PC-3 (cell line): ENCODE results near the gene EP400. TPM values are rescaled to one million over a fixed set of nuclear protein-coding genes. Genes with fewer than 3 reads are reported as not detected.

Source experiments
- ATAC-seq: fragments of 200-7000 bp; cut with Tn5 transposase; 2 replicates; pipeline ENCODE4 v1.9.1; 2020; ENCODE audit warnings: mild to moderate bottlenecking, moderate library complexity
- BruUV-seq: library from RNA; stranded (reverse); fragments of 400-500 nt; replicated peaks from 2 replicates; lab custom pipeline; 2021; lab: Mats Ljungman, UMichigan
- CTCF ChIA-PET: fragments of 300-600 bp; sonication (Branson Sonifier 250); formaldehyde crosslinking; loops from one replicate; lab custom pipeline; 2022; ENCODE audit warnings: antibody characterized with exemption; lab: Charles Lee
- POLR2A ChIA-PET: fragments of 300-600 bp; sonication (Branson Sonifier 250); formaldehyde crosslinking; loops from one replicate; lab custom pipeline; 2022; ENCODE audit warnings: antibody characterized with exemption; ENCODE audit not compliant: unreplicated experiment; lab: Charles Lee
- DNase-seq: peaks from one replicate; pipeline ENCODE4 v3.0.0-alpha.2; 2015
- H2AFZ ChIP-seq: fragments of 300-600 bp; sonication (generic); 2 replicates; pipeline ENCODE4 v1.6.0; 2016; ENCODE audit warnings: antibody characterized with exemption, low read length
- H3F3A ChIP-seq: fragments of 300-600 bp; sonication (generic); one replicate; pipeline ENCODE4 v1.6.0; 2017; ENCODE audit warnings: antibody characterized with exemption, low read length, control low read depth, mild to moderate bottlenecking; ENCODE audit not compliant: unreplicated experiment
- H3K27ac ChIP-seq: fragments of 300-600 bp; sonication (generic); 2 replicates; pipeline ENCODE4 v1.5.1; 2016; ENCODE audit warnings: mild to moderate bottlenecking, low read length
- H3K27me3 ChIP-seq: fragments of 300-600 bp; sonication (generic); 2 replicates; pipeline ENCODE4 v1.6.1; 2016; ENCODE audit warnings: low read length, mixed read lengths
- H3K36me3 ChIP-seq: fragments of 300-600 bp; sonication (generic); 2 replicates; pipeline ENCODE4 v1.6.1; 2016; ENCODE audit warnings: low read depth, mixed run types, low read length, mixed read lengths
- H3K4me1 ChIP-seq: fragments of 300-600 bp; sonication (generic); 2 replicates; pipeline ENCODE4 v1.5.1; 2016; ENCODE audit warnings: low read length; ENCODE audit not compliant: insufficient read depth
- H3K4me2 ChIP-seq: fragments of 300-600 bp; sonication (generic); 2 replicates; pipeline ENCODE4 v1.6.0; 2016; ENCODE audit warnings: low read length
- H3K4me3 ChIP-seq: fragments of 300-600 bp; sonication (generic); 2 replicates; pipeline ENCODE4 v1.5.1; 2016; ENCODE audit warnings: mild to moderate bottlenecking, low read length, mixed read lengths
- H3K79me2 ChIP-seq: fragments of 300-600 bp; sonication (generic); 2 replicates; pipeline ENCODE4 v1.6.1; 2017; ENCODE audit warnings: low read length, mixed read lengths
- H3K9ac ChIP-seq: fragments of 300-600 bp; sonication (generic); 2 replicates; pipeline ENCODE4 v1.6.0; 2016; ENCODE audit warnings: mild to moderate bottlenecking, low read length
- H3K9me2 ChIP-seq: fragments of 300-600 bp; sonication (generic); replicated peaks from 2 replicates; pipeline ENCODE4 v1.6.1; 2016; ENCODE audit warnings: mixed run types, low read length, mixed read lengths
- H3K9me3 ChIP-seq: fragments of 300-600 bp; sonication (generic); 2 replicates; pipeline ENCODE4 v1.6.1; 2016; ENCODE audit warnings: low read length, mixed read lengths
- H4K20me1 ChIP-seq: fragments of 300-600 bp; sonication (generic); 2 replicates; pipeline ENCODE4 v1.6.1; 2016; ENCODE audit warnings: low read length, mixed read lengths
- CTCF ChIP-seq: fragments of 300-600 bp; sonication (generic); conservative IDR thresholded peaks from 2 replicates; pipeline ENCODE4 v1.5.1; 2017; ENCODE audit warnings: antibody characterized with exemption, low read depth, mild to moderate bottlenecking, low read length
- EZH2 ChIP-seq: fragments of 300-600 bp; sonication (generic); IDR thresholded peaks from one replicate; pipeline ENCODE4 v1.6.1; 2017; ENCODE audit warnings: antibody characterized with exemption, mild to moderate bottlenecking, low read length; ENCODE audit not compliant: unreplicated experiment
- EZH2phosphoT487 ChIP-seq: fragments of 300-600 bp; sonication (generic); IDR thresholded peaks from 2 replicates; pipeline ENCODE4 v1.6.1; 2018; ENCODE audit warnings: mild to moderate bottlenecking, antibody characterized with exemption, low read length, borderline replicate concordance
- intact Hi-C: fragments of 100-400 bp; cut with micrococcal nuclease; formaldehyde crosslinking; loops from 2 replicates; pipeline ENCODE4 v1.9.0; 2023
- total RNA-seq: library from RNA; depleted of rRNA; stranded (reverse); fragments of >200 nt; gene quantifications from 2 replicates; pipeline ENCODE4 v1.2.3, GENCODE V29; 2014

EP400 gene
- total RNA-seq, 1 experiment from 2014 or later, result 20.2 TPM

DNA sequence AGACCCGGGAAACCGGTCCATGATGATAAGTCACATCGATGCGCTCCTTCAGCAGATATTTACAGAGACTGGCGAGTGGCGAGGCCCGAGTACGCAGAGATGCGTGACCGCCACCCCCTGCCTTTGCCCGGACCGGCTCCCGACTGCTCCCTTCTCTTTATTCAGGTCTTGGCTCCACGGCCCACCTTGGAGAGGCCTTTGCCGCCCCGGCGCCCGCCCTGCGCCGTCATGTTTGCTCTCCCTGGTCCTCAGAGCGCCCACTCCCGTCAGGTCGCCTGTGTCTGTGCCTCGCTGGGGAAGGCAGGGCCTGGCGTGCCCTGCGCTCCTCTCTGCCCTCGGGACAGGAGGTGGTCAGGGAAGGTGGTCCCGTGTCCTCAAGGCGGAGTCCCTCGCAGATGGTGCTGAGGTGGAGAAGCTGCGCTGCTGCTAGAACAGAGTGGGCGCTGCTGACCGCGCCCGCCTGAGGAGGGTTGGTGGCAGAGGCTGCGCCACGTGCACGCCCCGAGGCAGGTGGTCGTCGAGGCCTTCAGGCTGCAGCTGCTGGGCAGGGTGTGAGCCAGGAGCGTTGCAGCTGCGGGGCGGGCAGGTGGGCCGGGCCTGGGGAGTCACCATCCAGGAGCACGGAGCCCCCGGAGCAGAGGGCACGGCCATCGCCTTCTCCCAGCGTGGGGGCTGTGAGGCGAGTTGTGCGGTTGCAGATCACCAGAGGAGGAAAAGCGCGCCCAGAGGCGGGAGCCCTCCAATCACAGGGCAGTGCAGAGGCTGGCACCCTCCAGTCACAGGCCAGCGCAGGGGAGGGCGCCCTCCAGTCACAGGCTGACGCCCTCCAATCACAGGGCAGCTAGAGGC, 167.2 kb downstream of the EP400 start:
- Histone ChIP-seq H4K20me1 (no peaks in the 10 kb centered on the region), H3K9me3 (no peaks in the 10 kb centered on the region), H3K79me2 (no peaks in the 10 kb centered on the region), H3K4me2 (no peak overlapping the region), H3K9me2 (no peaks in the 10 kb centered on the region), H3K27ac (no peak overlapping the region), H3K36me3 (peaks cover 21% of the 10 kb centered on the region; the same call in 1 of the 2 replicates), H2AFZ (no peak overlapping the region), H3K4me3 (no peak overlapping the region), H3K27me3 (no peaks in the 10 kb centered on the region), H3K4me1 (no peaks in the 10 kb centered on the region), H3F3A (no peaks in the 10 kb centered on the region), H3K9ac (no peak overlapping the region)
- TF ChIP-seq CTCF, result no peak
- no peak for TF ChIP-seq EZH2
- no peak for TF ChIP-seq EZH2phosphoT487
- no TSS peak for BruUV-seq
- intact Hi-C loops, result no loop called here
- CTCF ChIA-PET, result no interaction called here
- no peak for DNase-seq
- POLR2A ChIA-PET, result no interaction called here
- no peak for ATAC-seq

GRCh38 chr12:132117558-132117875, 167.8 kb downstream of the EP400 start:
- ATAC-seq, result peak; percentile 33; the same call in 1 of the 2 replicates
- Histone ChIP-seq H3K9me3 (no peaks in the 10 kb centered on the region), H2AFZ (no peak overlapping the region), H3K79me2 (no peaks in the 10 kb centered on the region), H3F3A (no peaks in the 10 kb centered on the region), H3K4me2 (no peak overlapping the region), H4K20me1 (no peaks in the 10 kb centered on the region), H3K36me3 (peaks cover 25% of the 10 kb centered on the region; the same call in 1 of the 2 replicates), H3K4me1 (no peaks in the 10 kb centered on the region), H3K9ac (no peak overlapping the region), H3K9me2 (no peaks in the 10 kb centered on the region), H3K27me3 (no peaks in the 10 kb centered on the region), H3K27ac (no peak overlapping the region), H3K4me3 (no peak overlapping the region)
- ChIA-PET CTCF (no interaction called here), POLR2A (no interaction called here)
- DNase-seq, result no peak
- intact Hi-C loops, result no loop called here
- TF ChIP-seq CTCF, result no peak
- no peak for TF ChIP-seq EZH2phosphoT487
- TF ChIP-seq EZH2, result no peak
- BruUV-seq, result no TSS peak

DNA sequence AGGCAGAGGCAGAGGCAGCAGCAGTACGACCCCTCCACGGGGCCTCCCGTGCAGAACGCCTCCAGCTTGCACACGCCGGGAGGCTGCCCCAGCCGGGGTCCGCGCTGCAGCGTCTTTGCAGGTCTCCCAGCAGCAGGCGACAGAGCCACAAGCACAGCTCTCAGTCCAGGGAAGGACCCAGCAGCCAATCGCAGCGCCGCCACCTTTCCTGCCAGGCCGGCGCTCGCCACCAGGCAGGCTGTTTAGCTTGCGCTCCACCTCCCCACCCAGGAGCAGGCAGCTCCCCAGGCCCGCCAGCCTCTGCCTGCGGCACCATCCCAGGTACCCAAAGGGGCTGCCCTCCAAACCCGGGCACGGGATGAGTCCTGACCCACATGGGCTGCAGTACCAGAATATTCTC, 169.1 kb downstream of the EP400 start:
- Histone ChIP-seq H3K4me3 (no peak overlapping the region), H3K27me3 (no peaks in the 10 kb centered on the region), H3K9me3 (no peaks in the 10 kb centered on the region), H4K20me1 (no peaks in the 10 kb centered on the region), H3K79me2 (no peaks in the 10 kb centered on the region), H3K27ac (no peak overlapping the region), H3K4me2 (no peak overlapping the region), H2AFZ (no peak overlapping the region), H3K36me3 (peaks cover 26% of the 10 kb centered on the region; the same call in 1 of the 2 replicates), H3K9ac (no peak overlapping the region), H3F3A (no peaks in the 10 kb centered on the region), H3K4me1 (no peaks in the 10 kb centered on the region), H3K9me2 (no peaks in the 10 kb centered on the region)
- intact Hi-C loops, result no loop called here
- no peak for ATAC-seq
- ChIA-PET POLR2A (no interaction called here), CTCF (no interaction called here)
- no TSS peak for BruUV-seq
- no peak for DNase-seq
- TF ChIP-seq CTCF (no peak), EZH2phosphoT487 (no peak), EZH2 (no peak)
